Activated gamma-delta T cell (primary cell): ENCODE data around the gene PBXIP1.

Experiments
- DNase-seq: peaks from one replicate; lab custom pipeline; 2025; lab: John Stamatoyannopoulos, UW

The PBXIP1 gene

DNA sequence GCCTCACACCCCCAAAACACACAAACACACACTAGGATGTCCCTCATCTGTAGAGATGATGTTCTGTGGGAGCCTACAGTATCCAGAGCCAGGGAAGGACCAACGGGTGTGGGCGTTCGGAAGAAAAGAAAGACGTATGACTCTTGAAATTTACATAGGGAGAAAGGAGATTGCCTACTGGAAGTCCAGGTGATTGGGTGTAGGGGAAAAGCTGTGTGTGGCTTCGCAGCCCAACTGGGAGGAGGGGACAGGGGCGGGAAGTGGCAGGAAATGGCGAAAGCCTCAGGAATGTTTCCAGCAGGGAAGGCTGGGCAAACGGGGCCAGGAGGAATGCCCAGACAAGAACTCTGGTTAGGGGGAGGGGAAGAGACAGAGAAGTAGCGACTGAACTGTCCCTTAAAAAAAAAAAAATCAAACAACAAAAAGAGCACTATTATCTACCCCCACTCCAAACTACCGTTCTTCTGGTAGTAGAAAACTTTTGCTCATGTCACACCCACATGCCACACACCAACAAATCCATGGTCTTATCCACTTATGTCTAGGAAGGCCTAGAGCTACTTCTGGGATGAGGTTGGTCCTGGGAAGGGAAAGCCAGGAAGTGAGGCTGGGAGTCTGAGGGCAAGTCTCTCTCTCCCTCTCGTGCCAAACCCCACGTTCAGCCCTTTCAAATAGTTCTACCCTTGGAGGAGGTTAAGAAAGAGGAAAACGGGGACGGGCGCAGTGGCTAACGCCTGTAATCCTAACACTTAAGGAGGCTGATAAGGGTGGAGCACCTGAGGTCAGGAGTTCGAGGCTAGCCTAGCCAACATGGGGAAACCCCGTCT lies 16.8 kb upstream of the PBXIP1 start:
- DNase-seq: no peak

DNA sequence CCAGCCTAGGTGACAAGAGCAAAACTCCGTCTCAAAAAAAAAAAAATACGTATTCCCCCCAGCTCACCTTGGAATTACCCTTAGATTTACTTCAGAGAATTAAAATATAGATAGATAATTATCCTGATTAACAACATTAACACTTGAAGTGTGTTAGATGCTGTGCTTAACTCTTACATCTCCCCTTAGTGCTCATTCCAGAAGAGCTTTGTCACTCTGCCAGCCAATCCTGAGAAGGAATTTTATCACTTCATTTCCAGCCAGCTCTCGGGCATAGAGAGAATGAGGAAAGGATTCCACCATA lies 16.3 kb upstream of the PBXIP1 start:
- no peak for DNase-seq

DNA sequence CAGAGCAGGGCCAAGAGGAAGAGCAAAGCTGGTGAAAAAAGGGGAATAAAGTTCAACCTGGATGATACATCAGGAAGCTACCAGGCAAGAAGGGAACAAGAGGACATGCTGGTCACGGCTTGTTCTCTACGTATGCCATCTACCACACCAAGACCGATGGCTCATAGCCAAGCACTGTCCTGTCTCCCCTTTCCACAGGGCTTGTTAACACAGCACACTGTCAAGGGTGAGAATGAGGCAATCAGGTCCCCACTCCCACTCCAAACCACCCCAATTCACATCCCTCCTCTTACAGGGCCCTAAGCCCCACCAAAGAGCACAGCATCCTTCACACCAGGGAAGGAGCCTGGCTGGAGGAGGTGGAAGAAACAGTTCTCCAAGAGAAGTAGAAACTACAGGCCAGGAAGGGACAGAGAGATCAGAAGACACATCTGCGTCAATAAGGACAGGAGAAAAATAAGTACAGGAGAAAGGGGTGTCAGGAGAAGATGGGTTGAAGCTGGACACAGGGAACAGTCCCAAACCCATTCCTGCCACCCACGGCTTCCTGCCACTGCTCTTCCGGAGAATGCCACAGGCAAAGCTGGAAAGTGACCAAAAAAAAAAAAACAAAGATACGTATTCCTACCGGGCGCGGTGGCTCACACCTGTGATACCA lies 15.6 kb upstream of the PBXIP1 start:
- DNase-seq: no peak

- no peak for DNase-seq
Measured at GRCh38 chr1:154970631-154971340, 14.9 kb upstream of the PBXIP1 start, which contains the start of gene SHC1. SHC1 (minus strand) TSS chr1:154970747; CDS start chr1:154970526, 221 bp downstream.

DNA sequence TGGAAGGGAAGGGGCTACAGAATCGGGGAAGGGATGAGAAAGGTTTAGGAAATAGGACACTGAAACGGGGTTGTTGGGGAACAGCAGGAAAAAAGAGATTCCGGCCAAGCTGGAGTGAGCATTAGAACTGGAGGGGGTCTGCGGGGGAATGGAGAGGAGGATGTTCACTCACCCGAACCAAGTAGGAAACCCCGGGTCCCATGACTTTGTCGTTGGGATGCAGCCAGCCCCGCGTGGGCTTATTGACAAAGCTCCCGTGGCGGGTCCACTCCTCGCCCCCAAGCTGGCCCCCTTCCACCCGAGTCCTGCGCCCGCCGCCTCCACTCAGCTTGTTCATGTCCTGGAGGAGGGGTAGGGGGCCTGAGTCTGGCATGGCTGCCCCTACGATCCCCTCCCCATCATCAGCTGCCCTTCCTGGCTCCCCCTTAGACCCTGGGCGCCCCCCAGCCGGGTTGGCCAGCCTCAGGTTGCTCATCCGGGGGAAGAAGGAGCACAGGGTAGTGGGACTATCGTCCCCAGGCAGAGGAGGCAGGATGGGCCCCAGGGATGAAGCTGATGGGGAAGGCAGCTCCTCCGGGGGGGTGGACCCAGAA lies 14.1 kb upstream of the PBXIP1 start:
- DNase-seq: no peak

- no peak for DNase-seq
Measured at GRCh38 chr1:154969246-154969645, 13.3 kb upstream of the PBXIP1 start.

GRCh38 chr1:154968731-154969130 lies 12.8 kb upstream of the PBXIP1 start:
- DNase-seq: no peak

GRCh38 chr1:154967331-154967950 lies 11.5 kb upstream of the PBXIP1 start:
- no peak for DNase-seq

GRCh38 chr1:154966111-154966510 lies 10.2 kb upstream of the PBXIP1 start:
- DNase-seq: no peak

DNA sequence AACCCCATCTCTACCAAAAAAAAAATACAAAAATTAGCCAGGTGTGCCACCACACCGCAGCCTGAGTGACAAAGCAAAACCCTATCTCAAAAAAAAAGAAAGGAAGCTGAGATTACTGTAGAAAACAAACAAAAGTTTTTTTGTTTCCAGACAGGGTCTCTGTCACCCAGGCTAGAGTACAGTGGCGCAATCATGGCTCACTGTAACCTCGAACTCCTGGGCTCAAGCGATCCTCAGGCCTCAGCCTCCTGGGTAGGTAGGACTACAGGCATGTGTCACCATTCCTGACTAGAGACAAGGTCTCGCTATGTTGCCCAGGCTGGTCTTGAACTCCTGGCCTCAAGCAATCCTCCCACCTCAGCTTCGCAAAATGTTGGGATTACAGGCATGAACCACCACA lies 8.5 kb upstream of the PBXIP1 start:
- DNase-seq: no peak

GRCh38 chr1:154963643-154964042 lies 7.7 kb upstream of the PBXIP1 start:
- no peak for DNase-seq

- DNase-seq: no peak
Measured at GRCh38 chr1:154962795-154963330, 7.0 kb upstream of the PBXIP1 start.

GRCh38 chr1:154962156-154962749 lies 6.4 kb upstream of the PBXIP1 start:
- no peak for DNase-seq

DNA sequence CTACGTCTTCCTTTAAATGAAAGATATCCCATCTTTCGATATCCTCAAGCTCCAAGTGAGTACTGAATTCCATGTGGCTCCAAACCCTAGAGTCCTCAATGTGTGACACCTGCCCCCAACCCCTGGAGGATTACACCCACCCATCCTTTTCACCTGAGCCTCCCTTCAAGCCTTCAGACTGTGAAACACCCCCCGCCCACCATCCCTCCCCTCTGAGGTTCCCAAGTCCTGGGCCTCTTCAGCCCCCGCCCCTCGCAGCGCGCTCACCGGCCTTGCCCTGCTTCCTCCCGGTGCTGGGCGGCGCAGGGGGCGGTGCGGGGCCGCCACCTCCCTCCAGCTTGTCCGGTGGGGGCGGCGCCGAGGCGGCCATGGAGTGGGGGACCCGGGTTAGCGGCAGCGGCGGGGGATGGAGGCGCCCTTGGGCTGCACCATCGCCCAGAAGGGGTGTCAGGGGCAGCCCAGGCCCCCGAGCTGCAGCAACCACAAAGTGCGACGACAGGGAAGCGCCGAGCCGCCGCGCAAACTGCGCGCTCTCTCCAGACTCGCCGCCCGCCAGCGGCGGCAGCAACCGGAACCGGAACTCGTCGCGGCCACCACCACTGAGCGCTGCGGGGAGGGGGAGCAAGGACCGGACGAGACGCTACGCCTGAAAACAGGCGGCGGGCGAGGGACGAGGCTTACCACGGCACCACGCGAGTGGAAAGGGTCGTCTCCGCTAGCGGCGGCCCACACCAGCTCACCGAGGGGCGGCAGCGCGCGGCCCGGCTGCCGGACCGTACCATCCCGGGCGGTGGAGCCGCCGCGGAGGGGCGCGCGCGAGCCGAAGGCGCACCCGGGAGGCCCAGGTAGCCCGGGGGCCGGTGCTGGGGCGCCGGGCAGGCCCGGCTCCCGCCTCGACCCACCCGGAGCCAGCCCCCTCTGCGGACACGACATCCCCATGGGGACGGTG lies 5.6 kb upstream of the PBXIP1 start, which contains the start of gene PYGO2:
TSS of gene PYGO2 (minus strand) at position 576 of the 949 bp plus-strand sequence. CDS start at position 370, 206 bp downstream.
- DNase-seq: peak; percentile 83

GRCh38 chr1:154960446-154961136 lies 4.7 kb upstream of the PBXIP1 start:
- DNase-seq: no peak

DNA sequence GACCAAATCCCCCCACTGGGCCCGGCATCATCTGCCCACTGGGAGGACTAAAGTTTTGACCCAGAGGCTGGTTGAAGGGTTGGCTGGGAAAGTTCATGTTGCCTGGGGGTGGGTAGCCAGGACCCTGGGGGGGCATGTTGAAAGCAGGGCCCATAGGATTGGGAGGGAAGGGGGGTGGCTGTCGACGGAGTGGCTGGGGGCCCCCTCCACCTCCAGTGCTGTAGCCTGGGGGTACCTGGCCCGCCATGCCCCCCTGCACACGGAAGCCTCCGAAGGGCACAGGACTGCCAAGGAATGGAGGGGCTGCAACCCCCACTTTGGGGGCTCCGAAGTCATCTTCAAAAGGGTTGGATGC lies 3.5 kb upstream of the PBXIP1 start:
- DNase-seq: no peak

DNA sequence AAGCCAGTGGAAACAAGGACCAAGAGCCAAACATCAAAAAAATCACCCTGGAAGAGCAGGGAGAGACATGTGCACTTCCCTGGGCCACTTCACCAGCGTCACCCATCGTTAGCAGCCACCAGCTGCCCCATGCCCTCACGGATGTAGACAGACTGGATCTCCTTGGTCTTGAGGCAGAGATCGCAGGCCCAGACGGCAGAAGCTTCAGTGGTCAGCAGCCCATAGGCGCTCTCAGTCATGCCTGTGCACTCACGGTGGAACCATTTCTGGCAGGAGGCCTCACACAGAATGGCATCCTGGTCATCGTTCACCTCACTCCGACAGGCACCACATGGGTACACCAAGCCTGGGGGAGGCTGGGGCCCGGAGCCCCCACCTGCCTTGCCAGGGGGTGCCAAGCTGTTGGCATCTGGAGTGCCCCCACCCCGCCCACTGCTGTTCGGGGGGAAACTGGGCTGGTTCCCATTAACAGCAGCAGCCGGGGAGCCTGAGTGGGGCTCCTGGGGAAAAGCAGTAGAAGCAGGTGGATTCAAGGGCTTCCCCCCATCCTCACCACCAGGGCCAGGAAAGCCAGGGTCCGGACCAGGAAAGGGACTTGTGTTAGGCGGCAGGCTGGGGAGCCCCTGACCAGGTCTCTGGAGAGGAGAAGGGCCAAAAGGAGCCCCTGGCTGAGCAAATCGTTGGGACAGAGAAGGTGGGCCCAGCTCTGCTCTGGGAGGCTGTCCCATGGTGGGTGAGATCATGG lies 3.0 kb upstream of the PBXIP1 start:
- DNase-seq: no peak

DNA sequence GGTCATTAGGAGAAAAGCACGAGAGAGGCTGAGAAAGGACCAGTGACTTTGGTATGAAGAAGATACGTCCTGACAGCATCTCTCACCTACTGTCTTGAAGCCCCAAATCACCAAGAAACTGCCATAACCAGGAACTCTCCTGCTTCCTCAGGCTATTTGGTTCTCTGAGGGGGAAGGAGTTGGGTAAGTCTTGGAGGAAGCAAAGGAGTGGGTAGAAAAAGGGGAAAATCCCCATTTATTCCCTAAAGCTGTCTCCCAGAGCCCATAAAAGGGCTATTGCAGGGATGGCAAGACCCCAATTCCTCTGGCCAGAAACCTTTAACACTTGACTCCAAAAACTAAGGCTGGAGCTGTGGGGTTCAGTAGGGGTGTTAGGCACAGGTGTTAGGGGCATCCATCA lies 2.1 kb upstream of the PBXIP1 start:
- DNase-seq: no peak
